Esophagus mucosa (tissue), 1 donor: ENCODE results near the gene CELA2A. TPM values are rescaled to one million over a fixed set of nuclear protein-coding genes. Genes with fewer than 3 reads are reported as not detected.
"Not testable (repeated sequence)": the region's sequence is repeated elsewhere in the genome, so short reads cannot be mapped to it uniquely, and the experiment has no call there.

ENCODE experiments used
- ATAC-seq: fragments of 200-7000 bp; cut with Tn5 transposase; one replicate; pipeline ENCODE4 v1.9.1; 2020
- total RNA-seq: library from RNA; stranded (reverse); gene quantifications from one replicate; pipeline ENCODE4 v1.2.4, GENCODE V29; 2023
- donor health status: DM: yes; HTN: yes; CAD: no.

The CELA2A gene
- total RNA-seq, 1 donor from 2014 or later = 0.36 TPM

- not testable (repeated sequence) for ATAC-seq
These were observed 13.4 kb downstream of the CELA2A start for GRCh38 chr1:15469821-15470448.

- not testable (repeated sequence) for ATAC-seq
These were observed 14.5 kb downstream of the CELA2A start for GRCh38 chr1:15471067-15471466.

- ATAC-seq = not testable (repeated sequence)
These were observed 15.2 kb downstream of the CELA2A start for GRCh38 chr1:15471723-15472122.

- no peak for ATAC-seq
These were observed 16.1 kb downstream of the CELA2A start for GRCh38 chr1:15472587-15472986.

- no peak for ATAC-seq
These were observed 19.3 kb downstream of the CELA2A start, which contains the start of gene CELA2B for GRCh38 chr1:15475752-15476314. TSS of gene CELA2B (plus strand) at chr1:15476104. CDS start at chr1:15476126, 22 bp downstream.

GRCh38 chr1:15476927-15477326, 20.4 kb downstream of the CELA2A start:
- ATAC-seq = no peak

GRCh38 chr1:15477646-15478212, 21.2 kb downstream of the CELA2A start:
- no peak for ATAC-seq

- no peak for ATAC-seq
These were observed 23.3 kb downstream of the CELA2A start for GRCh38 chr1:15479654-15480347.

- ATAC-seq = not testable (repeated sequence)
These were observed 25.9 kb downstream of the CELA2A start for GRCh38 chr1:15482455-15482854.

GRCh38 chr1:15482983-15483543, 26.5 kb downstream of the CELA2A start:
- ATAC-seq = peak; percentile 77

GRCh38 chr1:15483971-15484370, 27.4 kb downstream of the CELA2A start:
- no peak for ATAC-seq

GRCh38 chr1:15484443-15484842, 27.9 kb downstream of the CELA2A start:
- ATAC-seq = not testable (repeated sequence)

GRCh38 chr1:15485636-15486035, 29.1 kb downstream of the CELA2A start:
- no peak for ATAC-seq

- peak; percentile 87 for ATAC-seq
These were observed 30.5 kb downstream of the CELA2A start for GRCh38 chr1:15486844-15487610.

- no peak for ATAC-seq
These were observed 31.8 kb downstream of the CELA2A start for GRCh38 chr1:15488371-15488770.

GRCh38 chr1:15489052-15489736, 32.7 kb downstream of the CELA2A start:
- no peak for ATAC-seq

- not testable (repeated sequence) for ATAC-seq
These were observed 34.5 kb downstream of the CELA2A start for GRCh38 chr1:15491010-15491409.

GRCh38 chr1:15492596-15492995, 36.1 kb downstream of the CELA2A start:
- ATAC-seq = no peak

- no peak for ATAC-seq
These were observed 37.4 kb downstream of the CELA2A start for GRCh38 chr1:15493869-15494390.

GRCh38 chr1:15500184-15501178, 43.9 kb downstream of the CELA2A start:
- no peak for ATAC-seq
